NAMALWA (cell line): ENCODE measurements around the gene HOXA9.
A peak's percentile ranks its signal among the peaks of the same experiment; 100 is the strongest.

ENCODE experiments used
- DNase-seq: peaks from one replicate; pipeline ENCODE4 v3.0.0-alpha.2; 2015; ENCODE audit warnings: low spot score

Gene HOXA9

GRCh38 chr7:27153526-27153925 is 11.8 kb downstream of the HOXA9 start:
- no peak for DNase-seq

GRCh38 chr7:27152816-27153442 is 12.4 kb downstream of the HOXA9 start:
- no peak for DNase-seq

- no peak for DNase-seq
Measured at GRCh38 chr7:27151931-27152815, 13.2 kb downstream of the HOXA9 start, which contains the start of gene HOXA3. Gene HOXA3, minus strand, starts transcription at chr7:27152583. Its CDS starts 41,943 bp downstream, at chr7:27110640.

- DNase-seq, result no peak
Measured at GRCh38 chr7:27151341-27151930, 13.9 kb downstream of the HOXA9 start.

- peak; percentile 91 for DNase-seq
Measured at GRCh38 chr7:27150568-27151340, 14.6 kb downstream of the HOXA9 start.

- DNase-seq, result peak; percentile 59
Measured at GRCh38 chr7:27149842-27150567, 15.3 kb downstream of the HOXA9 start.

GRCh38 chr7:27148756-27149641 is 16.3 kb downstream of the HOXA9 start:
- DNase-seq, result no peak

GRCh38 chr7:27148031-27148755 is 17.1 kb downstream of the HOXA9 start:
- DNase-seq, result no peak

GRCh38 chr7:27147199-27148030 is 17.9 kb downstream of the HOXA9 start, which contains the start of gene HOXA6:
Gene HOXA6, minus strand, starts transcription at chr7:27147774. Its CDS starts 25 bp downstream, at chr7:27147749.
- DNase-seq, result no peak

- DNase-seq, result no peak
Measured at GRCh38 chr7:27146491-27147198, 18.7 kb downstream of the HOXA9 start.

- DNase-seq, result no peak
Measured at GRCh38 chr7:27145914-27146412, 19.4 kb downstream of the HOXA9 start.

- no peak for DNase-seq
Measured at GRCh38 chr7:27145165-27145913, 20.0 kb downstream of the HOXA9 start.

- no peak for DNase-seq
Measured at GRCh38 chr7:27144781-27145164, 20.6 kb downstream of the HOXA9 start.

GRCh38 chr7:27143950-27144780 is 21.2 kb downstream of the HOXA9 start:
- no peak for DNase-seq

- no peak for DNase-seq
Measured at GRCh38 chr7:27143023-27143949, 22.1 kb downstream of the HOXA9 start, which contains the start of gene HOXA5. Gene HOXA5, minus strand, starts transcription at chr7:27143681. Its CDS starts 74 bp downstream, at chr7:27143607.
